Brain microvascular endothelial cell (primary cell): ENCODE measurements around the gene SLC35A3.

Experiments used
- DNase-seq: peaks from one replicate; pipeline ENCODE4 v3.0.0-alpha.2; 2020
- H3K27ac ChIP-seq: fragments of 250-450 bp; sonication (Bioruptor Pico); 2 replicates; pipeline ENCODE4 v1.5.1; 2020; ENCODE audit warnings: mild to moderate bottlenecking, moderate library complexity
- H3K27me3 ChIP-seq: fragments of 250-450 bp; sonication (Bioruptor Pico); replicated peaks from 2 replicates; pipeline ENCODE4 v1.5.1; 2020; ENCODE audit warnings: mild to moderate bottlenecking
- H3K36me3 ChIP-seq: fragments of 250-450 bp; sonication (Bioruptor Pico); replicated peaks from 2 replicates; pipeline ENCODE4 v1.5.1; 2020; ENCODE audit warnings: mild to moderate bottlenecking
- H3K4me3 ChIP-seq: 2 replicates; pipeline ENCODE4 v1.5.1; 2011; ENCODE audit warnings: low read depth, mild to moderate bottlenecking, control low read depth, low read length, moderate library complexity
- CTCF ChIP-seq: IDR thresholded peaks from 2 replicates; pipeline ENCODE4 v1.5.1; 2011; ENCODE audit warnings: low read depth, mild to moderate bottlenecking, moderate library complexity, low read length, control low read depth, inconsistent platforms; ENCODE audit errors: missing control alignments
- in situ Hi-C: cut with HindIII; loops from 2 replicates; pipeline ENCODE4 v1.10.0; 2017; ENCODE audit warnings: low sequenced_read_pairs, low pct_ligation_motif_present

SLC35A3 gene

GRCh38 chr1:99943223-99943794 is 26.5 kb upstream of the SLC35A3 start:
- Histone ChIP-seq H3K27me3 (no peaks in the 10 kb centered on the region), H3K4me3 (no peak overlapping the region), H3K36me3 (no peaks in the 10 kb centered on the region), H3K27ac (no peak overlapping the region)
- in situ Hi-C loops = no loop called here
- DNase-seq = peak; percentile 23
- TF ChIP-seq CTCF = no peak

- H3K4me3 ChIP-seq = no peak overlapping the region
- no peaks in the 10 kb centered on the region for H3K27me3 ChIP-seq
- no peaks in the 10 kb centered on the region for H3K36me3 ChIP-seq
- no peak for DNase-seq
- in situ Hi-C loops = no loop called here
- H3K27ac ChIP-seq = no peak overlapping the region
- no peak for TF ChIP-seq CTCF
Observed at GRCh38 chr1:99944192-99944591, 25.6 kb upstream of the SLC35A3 start.

GRCh38 chr1:99945174-99945573 is 24.6 kb upstream of the SLC35A3 start:
- in situ Hi-C loops = no loop called here
- Histone ChIP-seq H3K27ac (no peak overlapping the region), H3K36me3 (no peaks in the 10 kb centered on the region), H3K4me3 (no peak overlapping the region), H3K27me3 (no peaks in the 10 kb centered on the region)
- no peak for DNase-seq
- TF ChIP-seq CTCF = no peak

- no peaks in the 10 kb centered on the region for H3K27me3 ChIP-seq
- DNase-seq = no peak
- no peak for TF ChIP-seq CTCF
Observed at GRCh38 chr1:99950486-99950885, 19.3 kb upstream of the SLC35A3 start.

GRCh38 chr1:99952522-99952921 is 17.3 kb upstream of the SLC35A3 start:
- no peak overlapping the region for H3K4me3 ChIP-seq
- no peak overlapping the region for H3K27ac ChIP-seq
- no peaks in the 10 kb centered on the region for H3K36me3 ChIP-seq
- no peak for TF ChIP-seq CTCF
- no peaks in the 10 kb centered on the region for H3K27me3 ChIP-seq
- no peak for DNase-seq
- in situ Hi-C loops = no loop called here

More at GRCh38 chr1:99950486-99950885, 19.3 kb upstream of the SLC35A3 start:
- Histone ChIP-seq H3K4me3 (no peak overlapping the region), H3K36me3 (no peaks in the 10 kb centered on the region), H3K27ac (no peak overlapping the region)
- in situ Hi-C loops = no loop called here

- no peaks in the 10 kb centered on the region for H3K36me3 ChIP-seq
- H3K27me3 ChIP-seq = no peaks in the 10 kb centered on the region
- no peak overlapping the region for H3K4me3 ChIP-seq
- H3K27ac ChIP-seq = no peak overlapping the region
- DNase-seq = no peak
- TF ChIP-seq CTCF = no peak
- in situ Hi-C loops = no loop called here
Observed at GRCh38 chr1:99955375-99955774, 14.4 kb upstream of the SLC35A3 start.
